Measurements from ENCODE around the gene NISCH.

DNA sequence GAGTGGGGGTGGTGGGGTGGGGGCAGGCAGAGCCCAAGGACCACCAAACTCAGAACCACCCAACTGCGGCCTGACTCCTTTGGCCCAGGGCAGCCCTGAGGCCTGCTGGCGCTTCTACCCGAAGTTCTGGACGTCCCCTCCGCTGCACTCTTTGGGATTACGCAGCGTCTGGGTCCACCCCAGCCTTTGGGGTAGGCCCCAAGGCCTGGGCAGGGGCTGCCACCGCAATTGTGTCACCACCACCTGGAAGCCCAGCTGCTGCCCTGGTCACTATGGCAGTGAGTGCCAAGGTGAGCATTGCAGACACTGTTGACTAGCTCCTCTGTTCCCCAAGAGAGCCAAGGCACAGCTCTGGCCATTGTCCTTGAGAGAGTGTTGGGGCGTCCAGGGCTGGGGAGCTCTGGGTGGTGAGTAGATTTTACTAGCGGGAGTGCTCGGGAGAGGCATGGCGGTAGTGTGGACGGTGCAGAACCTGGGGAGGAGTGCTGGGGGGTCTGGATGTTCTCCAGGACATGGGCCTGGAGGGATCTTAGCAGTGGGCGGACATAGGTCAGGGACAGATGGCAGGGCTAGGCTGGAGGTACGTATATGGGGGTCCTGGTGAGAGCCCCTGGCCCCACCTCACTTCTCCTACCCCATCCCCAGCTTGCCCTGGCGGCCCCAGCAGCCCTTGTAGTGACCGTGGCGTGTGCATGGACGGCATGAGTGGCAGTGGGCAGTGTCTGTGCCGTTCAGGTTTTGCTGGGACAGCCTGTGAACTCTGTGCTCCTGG is 65.5 kb downstream of the NISCH start:
- TF ChIP-seq, protein P1, sequence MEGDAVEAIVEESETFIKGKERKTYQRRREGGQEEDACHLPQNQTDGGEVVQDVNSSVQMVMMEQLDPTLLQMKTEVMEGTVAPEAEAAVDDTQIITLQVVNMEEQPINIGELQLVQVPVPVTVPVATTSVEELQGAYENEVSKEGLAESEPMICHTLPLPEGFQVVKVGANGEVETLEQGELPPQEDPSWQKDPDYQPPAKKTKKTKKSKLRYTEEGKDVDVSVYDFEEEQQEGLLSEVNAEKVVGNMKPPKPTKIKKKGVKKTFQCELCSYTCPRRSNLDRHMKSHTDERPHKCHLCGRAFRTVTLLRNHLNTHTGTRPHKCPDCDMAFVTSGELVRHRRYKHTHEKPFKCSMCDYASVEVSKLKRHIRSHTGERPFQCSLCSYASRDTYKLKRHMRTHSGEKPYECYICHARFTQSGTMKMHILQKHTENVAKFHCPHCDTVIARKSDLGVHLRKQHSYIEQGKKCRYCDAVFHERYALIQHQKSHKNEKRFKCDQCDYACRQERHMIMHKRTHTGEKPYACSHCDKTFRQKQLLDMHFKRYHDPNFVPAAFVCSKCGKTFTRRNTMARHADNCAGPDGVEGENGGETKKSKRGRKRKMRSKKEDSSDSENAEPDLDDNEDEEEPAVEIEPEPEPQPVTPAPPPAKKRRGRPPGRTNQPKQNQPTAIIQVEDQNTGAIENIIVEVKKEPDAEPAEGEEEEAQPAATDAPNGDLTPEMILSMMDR (IDR thresholded peaks at IDR 0.05; ENCODE audit: low read depth, low read length), result no peak
- no peak for TF ChIP-seq EZH2phosphoT487 (IDR thresholded peaks at IDR 0.05; ENCODE audit: low read depth)

Data from OCI-LY3 (cell line).